LNCaP clone FGC (cell line): ENCODE data around the gene MID1.

Source experiments
- DNase-seq: peaks from one replicate; pipeline ENCODE4 v3.0.0-alpha.2; 2011; ENCODE audit warnings: low read depth
- H3K4me3 ChIP-seq: 2 replicates; pipeline ENCODE4 v1.5.1; 2011; ENCODE audit warnings: mild to moderate bottlenecking, low read depth, low read length, control low read depth
- CTCF ChIP-seq: IDR thresholded peaks from 2 replicates; pipeline ENCODE4 v1.5.1; 2012; ENCODE audit warnings: mild to moderate bottlenecking; ENCODE audit not compliant: control insufficient read depth, insufficient read depth; ENCODE audit errors: extremely low read depth

MID1 gene

GRCh38 chrX:10513974-10514373 lies 106.4 kb downstream of the MID1 start:
- no peak overlapping the region for H3K4me3 ChIP-seq
- no peak for TF ChIP-seq CTCF
- no peak for DNase-seq

GRCh38 chrX:10512741-10513140 lies 107.6 kb downstream of the MID1 start:
- H3K4me3 ChIP-seq = no peak overlapping the region
- no peak for DNase-seq
- TF ChIP-seq CTCF = no peak

- no peak for DNase-seq
- H3K4me3 ChIP-seq = no peak overlapping the region
- TF ChIP-seq CTCF = no peak
Observed at GRCh38 chrX:10512258-10512657, 108.1 kb downstream of the MID1 start.

- DNase-seq = no peak
- TF ChIP-seq CTCF = no peak
- H3K4me3 ChIP-seq = no peak overlapping the region
Observed at GRCh38 chrX:10509397-10509796, 111.0 kb downstream of the MID1 start.

- DNase-seq = no peak
- no peak overlapping the region for H3K4me3 ChIP-seq
- no peak for TF ChIP-seq CTCF
Observed at GRCh38 chrX:10508891-10509290, 111.5 kb downstream of the MID1 start.

GRCh38 chrX:10507876-10508275 lies 112.5 kb downstream of the MID1 start:
- no peak for DNase-seq
- no peak for TF ChIP-seq CTCF
- H3K4me3 ChIP-seq = no peak overlapping the region

GRCh38 chrX:10507181-10507580 lies 113.2 kb downstream of the MID1 start:
- DNase-seq = peak; percentile 18
- no peak overlapping the region for H3K4me3 ChIP-seq
- TF ChIP-seq CTCF = no peak
